Nephron (organoid): Measurements from ENCODE around the gene ASS1.
A peak's percentile ranks its signal among the peaks of the same experiment; 100 is the strongest.

Experiments used
- H3K27ac Mint-ChIP-seq, 3 experiments: 2 replicates each; pipeline ENCODE4 v1.8.0; 2020; ENCODE audit warnings: mixed read lengths in 3 of 3, mild to moderate bottlenecking in 2 of 3, moderate library complexity in 1 of 3
- H3K27me3 Mint-ChIP-seq: 2 replicates; pipeline ENCODE4 v1.8.0; 2021; ENCODE audit warnings: low read depth, mild to moderate bottlenecking, moderate library complexity, mixed read lengths
- H3K36me3 Mint-ChIP-seq: 2 replicates; pipeline ENCODE4 v1.8.0; 2020; ENCODE audit warnings: low read depth, mixed read lengths
- H3K4me1 Mint-ChIP-seq: 2 replicates; pipeline ENCODE4 v1.8.0; 2020; ENCODE audit warnings: mixed read lengths
- H3K4me3 Mint-ChIP-seq, 3 experiments: 2 replicates each; pipeline ENCODE4 v1.8.0; 2020; ENCODE audit warnings: mild to moderate bottlenecking in 3 of 3, mixed read lengths in 3 of 3, moderate library complexity in 2 of 3
- H3K9me3 Mint-ChIP-seq: 2 replicates; pipeline ENCODE4 v1.8.0; 2020; ENCODE audit warnings: mixed read lengths
- CTCF ChIP-seq, 3 experiments: fragments of 200-600 bp; sonication (generic); IDR thresholded peaks; one replicate each; pipeline ENCODE4 v1.5.0; 2021; ENCODE audit warnings: antibody characterized with exemption in 3 of 3; ENCODE audit not compliant: unreplicated experiment in 3 of 3

Gene ASS1

GRCh38 chr9:130430232-130430631 is 14.5 kb upstream of the ASS1 start:
- no peak for TF ChIP-seq CTCF (IDR thresholded peaks at IDR 0.05; ENCODE audit: unreplicated experiment in 3 of 3)
- no peak overlapping the region for H3K27ac Mint-ChIP-seq
- H3K4me1 Mint-ChIP-seq: peaks cover 1% of the 10 kb centered on the region
- peaks cover 63% of the 10 kb centered on the region for H3K27me3 Mint-ChIP-seq
- H3K4me3 Mint-ChIP-seq: no peak overlapping the region
- no peaks in the 10 kb centered on the region for H3K9me3 Mint-ChIP-seq
- H3K36me3 Mint-ChIP-seq: no peaks in the 10 kb centered on the region

DNA sequence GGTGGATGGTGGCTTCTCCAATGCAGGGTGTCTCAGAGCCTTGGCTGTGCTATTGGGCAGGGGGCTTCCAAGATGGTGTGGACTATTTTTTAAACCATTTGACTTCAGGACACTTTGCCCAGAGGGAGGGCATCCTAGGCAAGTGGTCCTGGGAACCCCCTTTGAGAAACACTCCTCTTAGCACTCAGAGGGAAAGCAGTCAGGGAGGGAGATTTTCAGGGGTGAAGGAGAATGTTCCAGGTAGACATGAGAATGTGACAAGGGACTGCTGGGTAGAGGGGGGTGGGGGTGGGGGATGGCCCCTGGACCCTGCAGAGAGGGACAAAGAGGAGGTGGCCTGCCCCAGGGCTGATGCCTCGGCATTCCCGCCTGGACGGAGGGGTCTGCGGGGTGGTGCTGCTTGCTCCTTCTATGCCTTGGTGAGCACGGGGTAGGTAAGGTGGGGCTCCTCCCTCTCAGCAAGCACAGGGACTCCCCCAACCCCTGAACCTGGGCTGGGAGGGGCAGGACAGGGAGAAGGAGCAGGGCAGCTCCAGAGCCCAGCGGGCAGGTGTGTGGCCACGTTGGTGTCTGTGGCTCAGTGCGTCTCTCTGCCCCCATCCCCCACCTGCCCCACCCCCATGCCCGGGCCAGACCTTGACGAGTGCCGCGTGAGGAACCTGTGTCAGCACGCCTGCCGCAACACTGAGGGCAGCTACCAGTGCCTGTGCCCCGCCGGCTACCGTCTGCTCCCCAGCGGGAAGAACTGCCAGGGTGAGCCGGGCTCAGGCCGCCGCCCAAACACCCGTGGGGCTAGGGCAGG is 13.8 kb upstream of the ASS1 start:
- Mint-ChIP-seq H3K4me1 (peaks cover 4% of the 10 kb centered on the region), H3K9me3 (no peaks in the 10 kb centered on the region), H3K27me3 (peaks cover 63% of the 10 kb centered on the region), H3K36me3 (no peaks in the 10 kb centered on the region), H3K27ac (no peak overlapping the region), H3K4me3 (no peak overlapping the region)
- no peak for TF ChIP-seq CTCF (IDR thresholded peaks at IDR 0.05; ENCODE audit: unreplicated experiment in 3 of 3)

DNA sequence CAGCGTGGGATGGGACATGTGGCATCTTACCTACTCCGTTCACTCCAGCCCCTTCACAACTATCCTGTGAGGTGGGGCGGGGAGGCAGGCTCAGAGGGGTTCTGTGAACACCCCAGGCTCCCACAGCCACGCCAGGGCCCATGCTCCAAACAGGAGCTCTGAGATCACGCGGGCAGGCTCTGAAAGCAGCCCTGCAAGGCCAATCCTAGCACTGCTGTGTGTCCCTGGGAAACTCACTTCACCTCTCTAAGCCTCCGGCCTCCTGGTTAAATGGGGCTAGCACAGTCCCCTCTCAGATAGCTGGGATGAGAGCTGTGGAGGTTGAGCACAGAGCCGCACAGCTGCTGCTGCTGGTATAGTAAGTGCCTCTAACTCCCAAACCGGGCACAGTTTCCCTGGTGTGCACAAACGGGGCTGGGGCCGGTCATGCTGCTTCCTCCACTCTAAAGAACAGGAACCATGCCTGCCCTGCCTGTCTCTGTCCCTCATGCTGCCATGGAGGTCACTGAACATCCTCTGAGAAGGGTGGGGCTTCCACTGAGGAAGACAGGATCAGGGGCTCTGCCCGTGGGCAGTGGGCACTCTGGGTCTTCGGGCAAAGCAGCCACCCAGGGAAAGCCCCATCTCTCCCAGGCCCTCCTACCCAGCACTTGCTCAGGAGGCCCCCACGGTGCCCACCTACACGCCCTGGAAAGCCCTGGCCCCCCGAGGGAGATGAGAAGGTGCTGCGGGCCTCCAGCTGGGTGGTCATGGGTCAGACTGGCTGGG is 13.0 kb upstream of the ASS1 start:
- H3K4me3 Mint-ChIP-seq: peak overlapping the region in 1 of 3 experiments; percentile 45
- H3K36me3 Mint-ChIP-seq: no peaks in the 10 kb centered on the region
- no peak for TF ChIP-seq CTCF (IDR thresholded peaks at IDR 0.05; ENCODE audit: unreplicated experiment in 3 of 3)
- H3K27me3 Mint-ChIP-seq: peaks cover 63% of the 10 kb centered on the region
- no peaks in the 10 kb centered on the region for H3K9me3 Mint-ChIP-seq
- H3K27ac Mint-ChIP-seq: no peak overlapping the region
- H3K4me1 Mint-ChIP-seq: peaks cover 4% of the 10 kb centered on the region

DNA sequence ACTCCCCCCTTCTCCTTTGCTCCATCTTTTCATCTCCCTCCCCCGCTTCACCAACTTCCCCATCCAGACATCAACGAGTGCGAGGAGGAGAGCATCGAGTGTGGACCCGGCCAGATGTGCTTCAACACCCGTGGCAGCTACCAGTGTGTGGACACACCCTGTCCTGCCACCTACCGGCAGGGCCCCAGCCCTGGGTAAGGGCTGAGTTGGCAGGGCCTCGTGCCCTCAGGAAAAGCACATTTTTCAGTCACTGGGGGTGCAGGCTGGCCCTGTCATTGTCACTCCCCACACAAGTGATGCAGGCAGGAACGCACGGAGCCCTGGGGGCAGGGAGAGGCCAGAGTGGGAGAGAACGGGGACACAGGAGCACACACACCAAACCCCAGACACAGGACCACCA is 12.4 kb upstream of the ASS1 start:
- Mint-ChIP-seq H3K4me3 (peak overlapping the region; percentile 38 to 60 (median 45)), H3K27ac (no peak overlapping the region), H3K9me3 (no peaks in the 10 kb centered on the region), H3K36me3 (no peaks in the 10 kb centered on the region), H3K27me3 (peaks cover 60% of the 10 kb centered on the region), H3K4me1 (peaks cover 4% of the 10 kb centered on the region)
- TF ChIP-seq CTCF (IDR thresholded peaks at IDR 0.05; ENCODE audit: unreplicated experiment in 3 of 3): no peak

GRCh38 chr9:130432796-130433167 is 12.0 kb upstream of the ASS1 start:
- H3K36me3 Mint-ChIP-seq: no peaks in the 10 kb centered on the region
- no peak overlapping the region for H3K27ac Mint-ChIP-seq
- H3K4me3 Mint-ChIP-seq: peak overlapping the region in 2 of 3 experiments; percentile 50 to 60
- peaks cover 59% of the 10 kb centered on the region for H3K27me3 Mint-ChIP-seq
- H3K9me3 Mint-ChIP-seq: no peaks in the 10 kb centered on the region
- peaks cover 4% of the 10 kb centered on the region for H3K4me1 Mint-ChIP-seq
- no peak for TF ChIP-seq CTCF (IDR thresholded peaks at IDR 0.05; ENCODE audit: unreplicated experiment in 3 of 3)
